ENCODE data around the gene CHERP.

The CHERP gene

GRCh38 chr19:16542045-16542909, at the start of gene CHERP:
Gene CHERP, minus strand, starts transcription at chr19:16542437. Its CDS starts 59 bp downstream, at chr19:16542378.
- TF ChIP-seq CTCF (IDR thresholded peaks at IDR 0.05; ENCODE audit: insufficient read depth, low read length, missing control alignments), result no peak
- peak within 1 kb of the TSS; percentile 69 for H3K4me3 ChIP-seq (ENCODE audit: low read depth, low read length)
- peak; percentile 46 for DNase-seq (ENCODE audit: low read depth, low spot score)
- ChIA-PET POLR2A (interaction anchor here (0.6 to 0.8 kb wide), 2 partner anchors 11 to 43 kb away, joined by 3 read pairs; no protein-coding TSS in a partner anchor), CTCF (interaction anchor here (1.4 kb wide), 1 partner anchor 15 kb away, joined by 3 read pairs; no protein-coding TSS in a partner anchor)

- no peak for TF ChIP-seq CTCF (IDR thresholded peaks at IDR 0.05; ENCODE audit: insufficient read depth, low read length, missing control alignments)
- no peak overlapping the region for H3K4me3 ChIP-seq (ENCODE audit: low read depth, low read length)
- ChIA-PET CTCF (interaction anchor here (1.3 to 1.5 kb wide), 2 partner anchors 8 to 9 kb away, joined by 3 read pairs; no protein-coding TSS in a partner anchor), POLR2A (interaction anchor here (0.5 kb wide), 1 partner anchor 59 kb away, joined by 3 read pairs; no protein-coding TSS in a partner anchor)
- no peak for DNase-seq (ENCODE audit: low read depth, low spot score)
Measured at GRCh38 chr19:16590876-16591802, 48.9 kb upstream of the CHERP start.

- DNase-seq (ENCODE audit: low read depth, low spot score), result no peak
- H3K4me3 ChIP-seq (ENCODE audit: low read depth, low read length), result no peak overlapping the region
- TF ChIP-seq CTCF (IDR thresholded peaks at IDR 0.05; ENCODE audit: insufficient read depth, low read length, missing control alignments), result no peak
- ChIA-PET CTCF (interaction anchor here (0.8 to 1.5 kb wide), 2 partner anchors 9 to 29 kb away, joined by 3 read pairs; no protein-coding TSS in a partner anchor), POLR2A (no interaction called here)
Measured at GRCh38 chr19:16589917-16590316, 47.7 kb upstream of the CHERP start.

GRCh38 chr19:16588824-16589577, 46.8 kb upstream of the CHERP start:
- POLR2A ChIA-PET, result no interaction called here
- no peak overlapping the region for H3K4me3 ChIP-seq (ENCODE audit: low read depth, low read length)

More at GRCh38 chr19:16588824-16589577, 46.8 kb upstream of the CHERP start:
- DNase-seq (ENCODE audit: low read depth, low spot score), result no peak
- CTCF ChIA-PET, result interaction anchor here (0.8 kb wide), 1 partner anchor 30 kb away, joined by 3 read pairs; no protein-coding TSS in a partner anchor
- TF ChIP-seq CTCF (IDR thresholded peaks at IDR 0.05; ENCODE audit: insufficient read depth, low read length, missing control alignments), result no peak

All from AG04449 (cell line).